Measurements from ENCODE around the gene ZNF469.

- TF ChIP-seq CTCF (IDR thresholded peaks at IDR 0.05; ENCODE audit: low read depth, low read length, missing input control): no peak
- TF ChIP-seq TAF1 (conservative IDR thresholded peaks at IDR 0.05): no peak
- no peak for TF ChIP-seq HNF4G (IDR thresholded peaks at IDR 0.05)
- no peak for TF ChIP-seq ATF3 (IDR thresholded peaks at IDR 0.05)
- no peak for TF ChIP-seq RAD21 (IDR thresholded peaks at IDR 0.05)
- no peak for TF ChIP-seq JUND (IDR thresholded peaks at IDR 0.05)
- TF ChIP-seq MAX (IDR thresholded peaks at IDR 0.05): no peak
- no peak for TF ChIP-seq HNF4A (conservative IDR thresholded peaks at IDR 0.05)
- no peak for TF ChIP-seq EGR1 (IDR thresholded peaks at IDR 0.05; ENCODE audit: low read depth in 2 of 2)
- TF ChIP-seq REST (IDR thresholded peaks at IDR 0.05): no peak
These were observed 23.6 kb downstream of the ZNF469 start for GRCh38 chr16:88406096-88407041.
